ENCODE data around the gene CFAP300.

Gene CFAP300

DNA sequence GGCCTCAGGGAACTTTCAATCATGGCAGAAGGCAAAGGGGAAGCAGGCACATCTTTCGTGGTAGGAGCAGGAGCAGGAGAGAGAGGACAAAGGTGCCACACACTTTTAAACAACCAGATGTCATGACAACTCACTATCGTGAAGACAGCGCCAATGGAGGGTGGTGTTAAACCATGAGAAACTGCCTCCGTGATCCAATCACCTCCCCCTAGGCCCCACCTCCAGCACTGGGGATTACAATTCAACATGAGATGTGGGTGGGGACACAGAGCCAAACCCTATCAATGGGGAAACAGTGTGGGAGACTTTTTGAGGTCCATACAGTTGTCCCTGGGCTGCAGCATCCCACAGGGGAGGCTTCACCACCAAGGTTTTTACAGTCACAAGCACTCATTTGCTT lies 41.9 kb upstream of the CFAP300 start:
- Histone ChIP-seq H2AFZ (ENCODE audit: low read depth, low read length) (no peak overlapping the region), H3K79me2 (ENCODE audit: insufficient read depth, low read length) (no peaks in the 10 kb centered on the region), H3K9me3 (ENCODE audit: insufficient read depth, low read length, severe bottlenecking) (no peaks in the 10 kb centered on the region), H3K36me3 (ENCODE audit: insufficient read depth, low read length) (no peaks in the 10 kb centered on the region), H3K27me3 (ENCODE audit: insufficient read depth, low read length, poor library complexity) (no peaks in the 10 kb centered on the region), H3K4me2 (ENCODE audit: insufficient read depth, low read length) (no peak overlapping the region), H4K20me1 (ENCODE audit: insufficient read depth, low read length) (no peaks in the 10 kb centered on the region), H3K4me3 (ENCODE audit: low read depth in 1 of 2, low read length in 2 of 2) (no peak overlapping the region), H3K27ac (ENCODE audit: low read length) (no peak overlapping the region), H3K9ac (ENCODE audit: low read depth, low read length) (no peak overlapping the region), H3K4me1 (ENCODE audit: insufficient read depth, low read length) (no peaks in the 10 kb centered on the region)
- TF ChIP-seq, protein P1, sequence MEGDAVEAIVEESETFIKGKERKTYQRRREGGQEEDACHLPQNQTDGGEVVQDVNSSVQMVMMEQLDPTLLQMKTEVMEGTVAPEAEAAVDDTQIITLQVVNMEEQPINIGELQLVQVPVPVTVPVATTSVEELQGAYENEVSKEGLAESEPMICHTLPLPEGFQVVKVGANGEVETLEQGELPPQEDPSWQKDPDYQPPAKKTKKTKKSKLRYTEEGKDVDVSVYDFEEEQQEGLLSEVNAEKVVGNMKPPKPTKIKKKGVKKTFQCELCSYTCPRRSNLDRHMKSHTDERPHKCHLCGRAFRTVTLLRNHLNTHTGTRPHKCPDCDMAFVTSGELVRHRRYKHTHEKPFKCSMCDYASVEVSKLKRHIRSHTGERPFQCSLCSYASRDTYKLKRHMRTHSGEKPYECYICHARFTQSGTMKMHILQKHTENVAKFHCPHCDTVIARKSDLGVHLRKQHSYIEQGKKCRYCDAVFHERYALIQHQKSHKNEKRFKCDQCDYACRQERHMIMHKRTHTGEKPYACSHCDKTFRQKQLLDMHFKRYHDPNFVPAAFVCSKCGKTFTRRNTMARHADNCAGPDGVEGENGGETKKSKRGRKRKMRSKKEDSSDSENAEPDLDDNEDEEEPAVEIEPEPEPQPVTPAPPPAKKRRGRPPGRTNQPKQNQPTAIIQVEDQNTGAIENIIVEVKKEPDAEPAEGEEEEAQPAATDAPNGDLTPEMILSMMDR (IDR thresholded peaks at IDR 0.05; ENCODE audit: borderline replicate concordance, extremely low read depth, low read length, poor library complexity, severe bottlenecking), result no peak
- TF ChIP-seq EZH2 (IDR thresholded peaks at IDR 0.05; ENCODE audit: borderline replicate concordance, low read depth, low read length, severe bottlenecking), result no peak
- no peak for ATAC-seq (ENCODE audit: insufficient read depth, low read depth)
- DNase-seq, result no peak

DNA sequence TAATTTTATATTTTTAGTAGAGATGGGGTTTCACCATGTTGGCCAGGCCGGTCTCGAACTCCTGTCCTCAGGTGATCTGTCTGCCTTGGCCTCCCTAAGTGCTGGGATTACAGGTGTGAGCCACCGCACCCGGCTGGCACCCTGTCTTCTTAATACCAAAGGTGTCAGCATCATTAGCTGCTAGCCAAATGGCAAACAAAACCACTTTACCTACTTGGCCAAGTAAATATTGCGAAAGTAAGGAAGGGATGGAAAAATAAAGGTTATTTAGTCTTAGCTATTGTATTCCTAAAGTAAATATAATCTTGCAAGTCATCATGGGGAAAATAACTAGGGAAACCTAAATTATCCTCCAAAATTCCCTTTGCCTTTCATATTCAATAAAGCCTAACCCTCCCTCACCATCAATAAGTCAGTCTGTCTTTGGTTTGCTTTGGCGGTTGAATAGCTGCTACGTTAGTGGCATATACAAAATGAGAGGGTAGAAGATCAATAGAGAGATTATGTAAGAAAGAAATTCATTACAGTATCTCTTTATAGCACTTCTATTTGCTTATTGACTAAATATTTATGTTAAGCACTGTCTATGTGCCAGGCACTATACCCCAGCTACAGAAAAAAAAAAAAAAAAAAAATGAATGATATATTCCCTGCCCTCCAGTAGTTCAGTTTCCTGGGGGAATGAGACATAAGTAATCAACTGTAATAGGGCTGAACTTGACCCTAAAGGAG lies 40.2 kb upstream of the CFAP300 start:
- Histone ChIP-seq H3K4me1 (ENCODE audit: insufficient read depth, low read length) (no peaks in the 10 kb centered on the region), H3K9me3 (ENCODE audit: insufficient read depth, low read length, severe bottlenecking) (no peaks in the 10 kb centered on the region), H3K27me3 (ENCODE audit: insufficient read depth, low read length, poor library complexity) (no peaks in the 10 kb centered on the region), H3K27ac (ENCODE audit: low read length) (no peak overlapping the region), H2AFZ (ENCODE audit: low read depth, low read length) (no peak overlapping the region), H3K4me3 (ENCODE audit: low read depth in 1 of 2, low read length in 2 of 2) (no peak overlapping the region), H3K36me3 (ENCODE audit: insufficient read depth, low read length) (no peaks in the 10 kb centered on the region), H3K4me2 (ENCODE audit: insufficient read depth, low read length) (no peak overlapping the region), H3K9ac (ENCODE audit: low read depth, low read length) (no peak overlapping the region), H4K20me1 (ENCODE audit: insufficient read depth, low read length) (no peaks in the 10 kb centered on the region), H3K79me2 (ENCODE audit: insufficient read depth, low read length) (no peaks in the 10 kb centered on the region)
- TF ChIP-seq, protein P1 (IDR thresholded peaks at IDR 0.05; ENCODE audit: borderline replicate concordance, extremely low read depth, low read length, poor library complexity, severe bottlenecking), result no peak
- no peak for TF ChIP-seq EZH2 (IDR thresholded peaks at IDR 0.05; ENCODE audit: borderline replicate concordance, low read depth, low read length, severe bottlenecking)
- no peak for DNase-seq
- no peak for ATAC-seq (ENCODE audit: insufficient read depth, low read depth)

DNA sequence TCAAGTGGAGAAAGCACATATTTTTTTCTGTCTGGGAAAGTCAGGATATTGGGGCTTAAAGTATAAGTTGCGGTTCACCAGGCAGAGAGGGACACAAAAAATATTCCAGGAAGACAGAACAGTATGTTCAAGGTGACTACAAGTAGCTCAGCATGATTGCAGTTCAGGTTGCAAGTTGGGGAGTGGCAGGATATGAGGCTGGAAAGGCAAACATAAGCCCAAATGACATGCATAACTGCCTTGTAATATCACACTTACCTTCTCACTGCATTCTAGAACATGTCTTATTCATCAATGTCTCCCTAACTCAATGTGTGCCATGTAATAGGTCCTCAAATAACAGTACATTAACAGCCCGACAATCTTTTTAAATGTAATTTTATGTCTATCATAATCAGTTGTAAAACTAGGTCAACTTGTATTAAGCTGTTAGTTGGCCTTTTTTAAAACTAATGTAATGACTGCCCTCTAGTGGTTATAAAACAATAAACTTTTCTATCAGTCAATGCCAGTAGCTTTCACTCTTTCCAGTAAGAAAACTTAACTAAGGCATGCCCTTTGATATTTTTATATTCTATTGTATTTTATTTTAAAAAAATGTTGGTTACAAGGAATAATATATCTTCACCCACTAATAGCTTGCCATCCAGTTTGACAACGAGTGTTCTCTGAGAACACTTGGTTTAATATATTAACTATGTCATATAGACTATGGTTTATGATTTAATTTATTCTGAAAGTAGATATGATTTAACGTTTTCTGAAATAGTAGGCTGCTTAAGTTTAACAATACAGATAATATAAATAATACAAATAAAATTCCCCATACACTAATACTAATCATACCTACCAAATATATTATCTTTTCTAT lies 39.4 kb upstream of the CFAP300 start:
- no peaks in the 10 kb centered on the region for H4K20me1 ChIP-seq (ENCODE audit: insufficient read depth, low read length)
- no peaks in the 10 kb centered on the region for H3K36me3 ChIP-seq (ENCODE audit: insufficient read depth, low read length)
- DNase-seq (no peak), ATAC-seq (ENCODE audit: insufficient read depth, low read depth) (peak; percentile 72)
- H3K9me3 ChIP-seq (ENCODE audit: insufficient read depth, low read length, severe bottlenecking), result no peaks in the 10 kb centered on the region
- H3K4me1 ChIP-seq (ENCODE audit: insufficient read depth, low read length), result peaks cover 6% of the 10 kb centered on the region
- no peaks in the 10 kb centered on the region for H3K79me2 ChIP-seq (ENCODE audit: insufficient read depth, low read length)
- H3K4me2 ChIP-seq (ENCODE audit: insufficient read depth, low read length), result no peak overlapping the region
- no peak overlapping the region for H3K4me3 ChIP-seq (ENCODE audit: low read depth in 1 of 2, low read length in 2 of 2)
- TF ChIP-seq, protein P1 (IDR thresholded peaks at IDR 0.05; ENCODE audit: borderline replicate concordance, extremely low read depth, low read length, poor library complexity, severe bottlenecking), result peak; percentile 67
- no peak for TF ChIP-seq EZH2 (IDR thresholded peaks at IDR 0.05; ENCODE audit: borderline replicate concordance, low read depth, low read length, severe bottlenecking)
- no peaks in the 10 kb centered on the region for H3K27me3 ChIP-seq (ENCODE audit: insufficient read depth, low read length, poor library complexity)
- H2AFZ ChIP-seq (ENCODE audit: low read depth, low read length), result no peak overlapping the region
- H3K9ac ChIP-seq (ENCODE audit: low read depth, low read length), result no peak overlapping the region
- no peak overlapping the region for H3K27ac ChIP-seq (ENCODE audit: low read length)

Measured in DND-41 (cell line).